ENCODE measurements around the gene CES4A. TPM values are rescaled to one million over a fixed set of nuclear protein-coding genes. Genes with fewer than 3 reads are reported as not detected.
A peak's percentile ranks its signal among the peaks of the same experiment; 100 is the strongest.

The CES4A gene
- total RNA-seq, 4 donors from 2014 or later = 4.8 to 9.6 (median 6.4) TPM

GRCh38 chr16:67025210-67025550, 36.8 kb downstream of the CES4A start:
- no peaks in the 10 kb centered on the region for H3K9me3 ChIP-seq
- H3K4me1 ChIP-seq = peaks cover 1 to 13% (median 5%) of the 10 kb centered on the region in 3 donors
- intact Hi-C loops (cut with DNase I) = no loop called here
- H3K4me3 ChIP-seq = no peak overlapping the region
- no peak for DNase-seq
- no peak overlapping the region for H3K27ac ChIP-seq
- TF ChIP-seq CTCF (IDR thresholded peaks at IDR 0.05) = no peak
- TF ChIP-seq POLR2A (IDR thresholded peaks at IDR 0.05) = no peak
- H3K27me3 ChIP-seq = no peaks in the 10 kb centered on the region
- no peaks in the 10 kb centered on the region for H3K36me3 ChIP-seq

- Histone ChIP-seq H3K4me1 (peaks cover 11 to 27% (median 19%) of the 10 kb centered on the region in 3 donors), H3K27me3 (no peaks in the 10 kb centered on the region), H3K27ac (no peak overlapping the region), H3K9me3 (no peaks in the 10 kb centered on the region), H3K4me3 (no peak overlapping the region), H3K36me3 (peaks cover 0 to 5% (median 0%) of the 10 kb centered on the region in 3 donors)
- intact Hi-C loops (cut with DNase I) = no loop called here
- DNase-seq = no peak
- WGBS, 2 donors = 91 to 100% methylated on average over 3 to 4 of the region's 4 CpGs
- TF ChIP-seq POLR2A (IDR thresholded peaks at IDR 0.05) (no peak), CTCF (IDR thresholded peaks at IDR 0.05) (no peak)
Observed at GRCh38 chr16:67026570-67026969, 38.2 kb downstream of the CES4A start.

DNA sequence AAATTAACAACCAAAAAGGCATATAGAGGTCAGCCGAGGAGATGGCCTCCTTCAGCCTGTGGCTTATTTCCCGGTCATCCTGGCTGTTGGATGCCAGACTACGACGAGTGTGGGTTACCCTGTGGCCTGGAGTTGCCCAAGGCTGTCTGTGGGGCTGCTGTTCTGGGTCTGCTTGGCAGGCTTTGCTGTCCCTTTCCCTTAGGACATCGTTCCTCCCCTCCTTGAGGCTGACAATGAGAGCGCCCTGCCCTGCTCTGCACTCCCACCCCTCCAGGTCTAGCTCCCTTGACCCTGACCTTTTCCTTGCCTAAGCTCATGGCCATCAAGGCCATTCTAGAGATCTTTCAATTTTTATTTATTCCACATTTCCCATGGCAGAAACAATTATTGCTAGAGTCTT, 38.7 kb downstream of the CES4A start:
- no peak overlapping the region for H3K27ac ChIP-seq
- DNase-seq = no peak
- H3K27me3 ChIP-seq = no peaks in the 10 kb centered on the region
- TF ChIP-seq CTCF (IDR thresholded peaks at IDR 0.05) = no peak
- TF ChIP-seq POLR2A (IDR thresholded peaks at IDR 0.05) = no peak
- no peaks in the 10 kb centered on the region for H3K9me3 ChIP-seq
- intact Hi-C loops (cut with DNase I) = no loop called here
- H3K4me1 ChIP-seq = peaks cover 11 to 32% (median 20%) of the 10 kb centered on the region in 3 donors
- no peak overlapping the region for H3K4me3 ChIP-seq
- WGBS, 2 donors = 86 to 96% methylated on average over 5 to 6 of the region's 6 CpGs
- peaks cover 0 to 10% (median 0%) of the 10 kb centered on the region in 3 donors for H3K36me3 ChIP-seq

GRCh38 chr16:67028167-67028695, 39.8 kb downstream of the CES4A start:
- Histone ChIP-seq H3K9me3 (no peaks in the 10 kb centered on the region), H3K27me3 (no peaks in the 10 kb centered on the region), H3K4me1 (peaks cover 14 to 44% (median 23%) of the 10 kb centered on the region in 3 donors), H3K36me3 (peaks cover 0 to 20% (median 0%) of the 10 kb centered on the region in 3 donors), H3K27ac (peak overlapping the region; percentile 96 to 99 (median 97)), H3K4me3 (peak overlapping the region; percentile 74 to 96 (median 85))
- DNase-seq = no peak
- intact Hi-C loops (cut with DNase I) = no loop called here
- TF ChIP-seq CTCF (IDR thresholded peaks at IDR 0.05) (no peak), POLR2A (IDR thresholded peaks at IDR 0.05) (no peak)
- WGBS, 2 donors = 41 to 46% methylated on average over 8 to 10 of the region's 10 CpGs

DNA sequence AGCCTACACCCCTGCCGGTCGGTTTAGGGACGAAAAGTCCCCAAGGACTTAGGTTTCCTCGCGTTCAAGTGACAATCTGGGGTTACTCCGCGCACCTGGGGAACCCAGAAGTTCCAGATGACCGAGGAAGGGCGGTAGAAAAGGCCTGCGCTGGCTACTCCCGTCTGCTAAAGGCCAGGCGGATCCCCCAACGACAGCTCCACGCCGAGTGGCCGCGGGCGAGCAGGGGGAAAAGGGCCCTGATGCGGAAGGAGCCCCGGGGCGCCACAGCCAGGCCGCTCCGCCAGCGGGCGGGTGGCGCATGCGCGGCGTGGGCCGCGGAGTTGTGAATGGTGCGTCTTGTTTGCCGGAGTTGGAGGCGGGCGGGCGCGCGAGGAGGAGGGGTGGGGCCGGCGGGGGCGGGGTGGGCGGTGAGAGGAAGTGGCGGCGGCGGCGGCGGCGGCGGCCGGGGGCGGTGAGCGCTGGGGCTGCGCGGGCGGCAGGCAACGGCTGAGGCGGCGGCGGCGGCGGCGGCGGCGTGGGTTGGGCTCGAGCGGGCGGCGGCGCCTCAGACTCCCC, 40.4 kb downstream of the CES4A start, which contains the start of gene CBFB:
TSS of gene CBFB (plus strand) at position 454 of the 558 bp plus-strand sequence. CDS start 259 bp downstream, outside the sequence.
- DNase-seq = peak; percentile 62
- peak in 4 of 6 experiments; percentile 13 to 28 (median 18) for TF ChIP-seq CTCF (IDR thresholded peaks at IDR 0.05)
- TF ChIP-seq POLR2A (IDR thresholded peaks at IDR 0.05) = peak in 2 of 4 donors; percentile 69 to 81
- H3K36me3 ChIP-seq = peaks cover 0 to 20% (median 0%) of the 10 kb centered on the region in 3 donors
- intact Hi-C loops (cut with DNase I) = no loop called here
- H3K27ac ChIP-seq = peak within 1 kb of the TSS; percentile 96 to 99 (median 97)
- no peaks in the 10 kb centered on the region for H3K9me3 ChIP-seq
- peaks cover 14 to 46% (median 23%) of the 10 kb centered on the region in 3 donors for H3K4me1 ChIP-seq
- peak within 1 kb of the TSS; percentile 74 to 96 (median 85) for H3K4me3 ChIP-seq
- no peaks in the 10 kb centered on the region for H3K27me3 ChIP-seq
- WGBS, 2 donors = 0% methylated on average over 7 of the region's 69 CpGs
